ENCODE data around the gene PSMB7.
A peak's percentile ranks its signal among the peaks of the same experiment; 100 is the strongest.

The PSMB7 gene

DNA sequence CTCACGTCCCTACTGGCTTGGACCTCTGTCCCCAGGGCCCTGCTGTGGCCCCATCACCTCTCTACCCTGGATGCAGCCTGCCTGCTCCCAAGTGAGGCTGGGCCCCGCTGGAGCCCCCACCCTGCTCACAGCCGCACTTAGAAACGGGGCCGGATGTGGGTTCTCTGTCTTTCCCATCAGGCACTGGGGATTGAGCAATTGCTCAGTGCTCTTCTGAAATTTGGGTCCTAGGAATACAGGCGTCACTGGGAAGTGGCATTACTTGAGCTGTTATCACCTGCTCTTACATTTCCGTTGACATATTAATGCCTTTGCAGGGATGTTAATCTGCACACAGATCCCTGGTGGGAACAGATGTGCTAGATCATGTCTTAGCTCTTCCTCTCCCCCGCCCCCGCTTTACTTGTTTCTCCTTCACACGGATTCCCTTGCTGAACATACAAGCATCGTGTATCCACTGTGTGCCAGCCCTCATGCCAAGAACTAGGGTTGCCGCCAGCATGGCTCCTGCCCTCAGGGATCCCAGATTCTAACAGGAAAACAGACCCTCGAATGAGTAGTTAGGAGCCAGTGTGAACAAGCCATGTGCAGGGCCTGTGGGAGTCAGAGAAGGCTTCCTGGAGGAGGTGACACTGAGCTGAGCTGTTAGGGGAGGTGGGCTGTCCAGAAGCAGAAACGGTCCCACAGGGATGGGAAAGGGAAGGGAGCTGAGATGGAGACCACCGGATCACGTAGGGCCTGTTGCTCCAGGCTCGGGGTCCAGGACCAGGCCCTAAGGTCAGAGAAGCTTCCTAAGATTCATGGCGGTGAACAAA, 92.4 kb downstream of the PSMB7 start:
- DNase-seq, result no peak

GRCh38 chr9:124321935-124322334, 93.3 kb downstream of the PSMB7 start:
- DNase-seq, result no peak

DNA sequence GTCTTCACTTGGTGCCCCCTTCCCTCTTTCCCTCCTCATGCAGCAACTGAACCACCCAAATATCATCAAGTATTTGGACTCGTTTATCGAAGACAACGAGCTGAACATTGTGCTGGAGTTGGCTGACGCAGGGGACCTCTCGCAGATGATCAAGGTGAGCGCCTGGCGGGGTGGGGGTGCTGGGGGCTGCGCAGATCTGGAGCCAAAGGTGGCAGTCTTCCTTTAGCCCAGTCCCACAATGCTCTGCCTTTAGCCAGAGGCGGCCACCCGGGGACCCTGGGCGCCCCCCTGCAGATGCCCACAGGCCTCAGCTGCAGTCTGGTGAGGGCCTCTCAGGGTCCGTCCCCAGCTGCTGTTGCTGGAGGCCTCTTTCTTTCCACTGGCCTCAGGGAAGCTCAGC, 93.8 kb downstream of the PSMB7 start:
- DNase-seq, result no peak

GRCh38 chr9:124320062-124320973, 94.9 kb downstream of the PSMB7 start:
- peak; percentile 43 for DNase-seq

DNA sequence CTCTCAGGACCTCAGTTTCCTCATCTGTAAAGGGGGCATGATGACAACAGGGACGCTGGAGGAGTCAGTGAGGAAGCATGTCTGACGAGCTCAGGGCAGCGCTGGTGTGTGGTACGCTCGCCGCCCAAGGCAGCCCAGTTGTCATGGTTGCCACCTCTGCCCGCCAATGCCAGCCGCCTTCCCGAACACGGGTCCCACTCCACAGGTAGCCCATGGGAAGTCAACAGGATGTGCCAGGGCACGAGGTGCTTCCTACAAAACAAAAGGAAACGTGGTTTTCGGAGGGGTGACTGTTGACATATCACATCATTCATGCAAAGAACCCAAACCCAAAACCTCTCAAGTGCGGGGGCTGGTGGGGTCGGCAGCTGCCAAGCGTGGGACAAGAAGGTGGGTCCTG, 99.4 kb downstream of the PSMB7 start:
- DNase-seq, result no peak

- no peak for DNase-seq
Observed at GRCh38 chr9:124313940-124314339, 101.3 kb downstream of the PSMB7 start.

- DNase-seq, result no peak
Observed at GRCh38 chr9:124312290-124313265, 102.7 kb downstream of the PSMB7 start.

- DNase-seq, result no peak
Observed at GRCh38 chr9:124311283-124311682, 104.0 kb downstream of the PSMB7 start.

GRCh38 chr9:124309667-124310084, 105.6 kb downstream of the PSMB7 start:
- no peak for DNase-seq

GRCh38 chr9:124308606-124309491, 106.4 kb downstream of the PSMB7 start:
- no peak for DNase-seq

GRCh38 chr9:124307379-124308030, 107.7 kb downstream of the PSMB7 start:
- DNase-seq, result no peak

- no peak for DNase-seq
Observed at GRCh38 chr9:124306098-124306735, 109.0 kb downstream of the PSMB7 start.

- no peak for DNase-seq
Observed at GRCh38 chr9:124304285-124304684, 111.0 kb downstream of the PSMB7 start.

DNA sequence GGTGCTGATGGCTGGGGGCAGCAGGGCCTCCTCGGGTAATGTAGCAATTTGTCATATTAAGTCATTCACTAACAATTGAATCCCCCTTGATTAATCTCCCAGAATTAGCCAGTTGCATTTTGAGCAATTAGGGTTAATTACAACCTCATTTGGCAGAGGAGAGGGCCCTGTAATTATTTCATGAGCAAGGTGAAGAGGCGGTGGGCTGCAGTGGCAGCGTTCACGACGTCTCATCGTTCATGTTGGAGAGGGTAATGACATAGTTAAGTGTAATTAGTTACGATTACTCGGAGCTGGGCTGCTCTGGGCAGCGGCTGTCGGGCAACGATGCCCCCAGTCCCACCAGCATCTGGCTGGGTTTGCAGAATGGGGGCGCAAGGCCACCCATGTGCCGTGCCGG, 111.5 kb downstream of the PSMB7 start:
- no peak for DNase-seq
